IMR-90 (cell line): ENCODE results near the gene ITIH5. TPM values are rescaled to one million over a fixed set of nuclear protein-coding genes. Genes with fewer than 3 reads are reported as not detected.

ENCODE experiments used
- ATAC-seq: fragments of 200-7000 bp; cut with Tn5 transposase; 2 replicates; pipeline ENCODE4 v1.9.1; 2020; ENCODE audit warnings: low read depth, mild to moderate bottlenecking, moderate library complexity
- BruUV-seq: library from RNA; stranded (reverse); fragments of 400-500 nt; replicated peaks from 2 replicates; lab custom pipeline; 2021; lab: Mats Ljungman, UMichigan
- CTCF ChIA-PET: fragments of 300-600 bp; formaldehyde crosslinking; extraction: SDS; loops from one replicate; lab custom pipeline; 2021; ENCODE audit warnings: antibody characterized with exemption; lab: Yijun Ruan, JAX
- POLR2A ChIA-PET: fragments of 300-600 bp; sonication (Branson Sonifier 250); formaldehyde crosslinking; loops from one replicate; lab custom pipeline; 2022; ENCODE audit warnings: antibody characterized with exemption; ENCODE audit not compliant: unreplicated experiment; lab: Charles Lee
- DNase-seq: peaks from one replicate; pipeline ENCODE4 v3.0.0; 2013
- H2AFZ ChIP-seq: replicated peaks from 2 replicates; pipeline ENCODE3; 2013; ENCODE audit warnings: low read length, mild to moderate bottlenecking; ENCODE audit not compliant: poor library complexity
- H2AK5ac ChIP-seq: 2 replicates; pipeline ENCODE4 v1.6.1; 2013; ENCODE audit warnings: low read depth, low read length, inconsistent platforms
- H2AK9ac ChIP-seq: replicated peaks from 2 replicates; pipeline ENCODE3; 2013; ENCODE audit warnings: mild to moderate bottlenecking, low read depth, low read length, moderate library complexity; ENCODE audit not compliant: poor library complexity
- H2BK120ac ChIP-seq: 2 replicates; pipeline ENCODE4 v1.6.1; 2013; ENCODE audit warnings: low read depth, low read length, inconsistent platforms
- H2BK15ac ChIP-seq: 3 replicates; pipeline ENCODE4 v1.6.1; 2013; ENCODE audit warnings: low read depth, low read length, inconsistent platforms
- H2BK20ac ChIP-seq: 2 replicates; pipeline ENCODE4 v1.6.1; 2013; ENCODE audit warnings: low read depth, mild to moderate bottlenecking, inconsistent platforms, low read length, moderate library complexity
- H2BK5ac ChIP-seq: 2 replicates; pipeline ENCODE4 v1.6.1; 2013; ENCODE audit warnings: mild to moderate bottlenecking, low read depth, low read length, inconsistent platforms; ENCODE audit not compliant: poor library complexity, severe bottlenecking
- H3K14ac ChIP-seq: replicated peaks from 2 replicates; pipeline ENCODE4 v1.6.1; 2013; ENCODE audit warnings: low read depth, low read length, inconsistent platforms
- H3K18ac ChIP-seq: 2 replicates; pipeline ENCODE4 v1.6.1; 2013; ENCODE audit warnings: low read depth, low read length, control low read depth
- H3K23ac ChIP-seq: 2 replicates; pipeline ENCODE4 v1.6.1; 2013; ENCODE audit warnings: low read depth, low read length, inconsistent platforms
- H3K27ac ChIP-seq: 2 replicates; pipeline ENCODE4 v1.5.1; 2013; ENCODE audit warnings: mild to moderate bottlenecking, control low read depth, low read length; ENCODE audit not compliant: insufficient read depth
- H3K27me3 ChIP-seq: 2 replicates; pipeline ENCODE4 v1.6.1; 2013; ENCODE audit warnings: low read length; ENCODE audit not compliant: control insufficient read depth, insufficient read depth
- H3K36me3 ChIP-seq: 2 replicates; pipeline ENCODE4 v1.6.1; 2013; ENCODE audit warnings: low read length, mixed read lengths; ENCODE audit not compliant: control insufficient read depth, insufficient read depth
- H3K4ac ChIP-seq: 2 replicates; pipeline ENCODE4 v1.6.1; 2013; ENCODE audit warnings: low read depth, low read length, inconsistent platforms
- H3K4me1 ChIP-seq: 2 replicates; pipeline ENCODE4 v1.6.1; 2013; ENCODE audit warnings: low read length, mixed read lengths; ENCODE audit not compliant: control insufficient read depth, insufficient read depth
- H3K4me2 ChIP-seq: 2 replicates; pipeline ENCODE4 v1.6.1; 2013; ENCODE audit warnings: low read depth, mild to moderate bottlenecking, control low read depth, low read length, moderate library complexity
- H3K4me3 ChIP-seq: 2 replicates; pipeline ENCODE4 v1.5.1; 2013; ENCODE audit warnings: low read depth, mild to moderate bottlenecking, control low read depth, low read length, moderate library complexity; ENCODE audit not compliant: insufficient read depth
- H3K56ac ChIP-seq: 2 replicates; pipeline ENCODE4 v1.6.1; 2013; ENCODE audit warnings: low read length, inconsistent platforms; ENCODE audit not compliant: insufficient read depth; ENCODE audit errors: extremely low read depth
- H3K79me1 ChIP-seq, 2 experiments: 2 replicates each; pipeline ENCODE4 v1.6.1; 2013; ENCODE audit warnings: low read length in 2 of 2, inconsistent platforms in 1 of 2, low read depth in 1 of 2
- H3K9ac ChIP-seq: 2 replicates; pipeline ENCODE4 v1.6.1; 2013; ENCODE audit warnings: low read depth, low read length, control low read depth
- H3K9me1 ChIP-seq: 2 replicates; pipeline ENCODE4 v1.6.1; 2013; ENCODE audit warnings: low read length, inconsistent platforms; ENCODE audit not compliant: insufficient read depth
- H3K9me3 ChIP-seq: 2 replicates; pipeline ENCODE4 v1.6.1; 2013; ENCODE audit warnings: low read length; ENCODE audit not compliant: control insufficient read depth, insufficient read depth
- H4K20me1 ChIP-seq: 2 replicates; pipeline ENCODE4 v1.6.1; 2013; ENCODE audit warnings: low read length, inconsistent platforms; ENCODE audit not compliant: insufficient read depth
- H4K5ac ChIP-seq: 2 replicates; pipeline ENCODE4 v1.6.1; 2013; ENCODE audit warnings: mild to moderate bottlenecking, low read depth, low read length, control low read depth
- H4K8ac ChIP-seq, 2 experiments: 2 replicates each; pipeline ENCODE4 v1.6.1; 2013; ENCODE audit warnings: low read depth in 2 of 2, low read length in 2 of 2, control low read depth in 1 of 2, inconsistent platforms in 1 of 2
- H4K91ac ChIP-seq: 2 replicates; pipeline ENCODE4 v1.6.1; 2013; ENCODE audit warnings: low read depth, low read length, inconsistent platforms; ENCODE audit not compliant: insufficient read depth
- BHLHE40 ChIP-seq: fragments of 150-350 bp; IDR thresholded peaks from 2 replicates; pipeline ENCODE4 v1.6.1; 2016; ENCODE audit warnings: mild to moderate bottlenecking, low read depth, low read length
- CEBPB ChIP-seq: IDR thresholded peaks from 2 replicates; pipeline ENCODE4 v1.6.1; 2012; ENCODE audit warnings: low read depth, low read length, improper control_type of control experiment
- CHD1 ChIP-seq: IDR thresholded peaks from 2 replicates; pipeline ENCODE4 v1.6.1; 2012; ENCODE audit warnings: low read depth, low read length, improper control_type of control experiment
- FOS ChIP-seq: fragments of 150-350 bp; IDR thresholded peaks from 2 replicates; pipeline ENCODE4 v1.6.1; 2016; ENCODE audit warnings: low read depth, low read length
- MAFK ChIP-seq: IDR thresholded peaks from 2 replicates; pipeline ENCODE4 v1.6.1; 2012; ENCODE audit warnings: low read depth, low read length, improper control_type of control experiment
- MAZ ChIP-seq: IDR thresholded peaks from 2 replicates; pipeline ENCODE4 v1.6.1; 2012; ENCODE audit warnings: low read depth, mild to moderate bottlenecking, low read length, improper control_type of control experiment, moderate library complexity, borderline replicate concordance
- MXI1 ChIP-seq: IDR thresholded peaks from 2 replicates; pipeline ENCODE4 v1.6.1; 2012; ENCODE audit warnings: low read depth, mild to moderate bottlenecking, low read length, moderate library complexity, borderline replicate concordance
- NFE2L2 ChIP-seq: fragments of 150-350 bp; IDR thresholded peaks from 2 replicates; pipeline ENCODE4 v1.6.1; 2016; ENCODE audit warnings: low read depth, mild to moderate bottlenecking, low read length
- POLR2A ChIP-seq: IDR thresholded peaks from 2 replicates; pipeline ENCODE4 v1.6.1; 2012; ENCODE audit warnings: mild to moderate bottlenecking, low read depth, low read length
- RAD21 ChIP-seq: IDR thresholded peaks from 2 replicates; pipeline ENCODE4 v1.6.1; 2012; ENCODE audit warnings: low read length, improper control_type of control experiment
- RCOR1 ChIP-seq: IDR thresholded peaks from 2 replicates; pipeline ENCODE4 v1.6.1; 2012; ENCODE audit warnings: mild to moderate bottlenecking, low read length, improper control_type of control experiment; ENCODE audit not compliant: insufficient replicate concordance
- RFX5 ChIP-seq: IDR thresholded peaks from 2 replicates; pipeline ENCODE4 v1.8.0; 2012; ENCODE audit warnings: low read depth, mild to moderate bottlenecking, low read length, moderate library complexity
- SMC3 ChIP-seq: fragments of 150-350 bp; IDR thresholded peaks from 2 replicates; pipeline ENCODE4 v1.6.1; 2016; ENCODE audit warnings: low read depth, mild to moderate bottlenecking, antibody characterized with exemption, low read length, moderate library complexity
- WGBS, 2 experiments: methylation state at CpG; one replicate each; pipeline versions ENCODE4 v1.1.5 to v1.1.7; 2013; ENCODE audit warnings: missing lambda C conversion rate in 2 of 2; ENCODE audit not compliant: insufficient read length in 1 of 2; ENCODE audit errors: extremely low coverage in 2 of 2; 5-methylcytosine and 5-hydroxymethylcytosine counted together
- dilution Hi-C: fragments of 300-500 bp; cut with HindIII; formaldehyde crosslinking; loops from one replicate; pipeline ENCODE4 v1.14.3; 2018; ENCODE audit warnings: low sequenced_read_pairs; ENCODE audit not compliant: unreplicated experiment
- in situ Hi-C: fragments of 300-500 bp; cut with MboI; formaldehyde crosslinking; loops from 3 replicates; pipeline ENCODE4 v1.14.3; 2019; ENCODE audit warnings: low sequenced_read_pairs, inconsistent platforms, mixed read lengths
- intact Hi-C: fragments of 100-400 bp; cut with micrococcal nuclease; formaldehyde crosslinking; loops from 2 replicates; pipeline ENCODE4 v1.10.0; 2022
- polyA plus RNA-seq, 3 experiments: library from polyadenylated mRNA; depleted of rRNA; stranded (reverse); fragments of >200 nt; gene quantifications; 2 replicates each; pipeline ENCODE4 v1.2.3, GENCODE V29; 2012; ENCODE audit warnings: low replicate concordance in 1 of 3
- total RNA-seq: library from RNA; depleted of rRNA; stranded (reverse); fragments of >200 nt; gene quantifications from 2 replicates; pipeline ENCODE4 v1.2.3, GENCODE V29; 2012
- TF ChIP-seq, protein P1 (sequence below): conservative IDR thresholded peaks from 2 replicates; pipeline ENCODE4 v1.5.1; 2012; ENCODE audit warnings: mild to moderate bottlenecking, low read depth, low read length, improper control_type of control experiment
- TF ChIP-seq, protein P2 (sequence below): fragments of 150-350 bp; IDR thresholded peaks from 2 replicates; pipeline ENCODE4 v1.6.1; 2016; ENCODE audit warnings: low read depth, mild to moderate bottlenecking, low read length, moderate library complexity, borderline replicate concordance
- TF ChIP-seq, protein P3 (sequence below): fragments of 150-350 bp; IDR thresholded peaks from 2 replicates; pipeline ENCODE4 v1.6.1; 2017; ENCODE audit warnings: mild to moderate bottlenecking, antibody characterized with exemption, low read length, low read depth

Gene ITIH5
- total and polyA plus RNA-seq, 2 of the 4 experiments (the other 2 are of a cell fraction), result under 0.01 to 0.07 TPM

DNA sequence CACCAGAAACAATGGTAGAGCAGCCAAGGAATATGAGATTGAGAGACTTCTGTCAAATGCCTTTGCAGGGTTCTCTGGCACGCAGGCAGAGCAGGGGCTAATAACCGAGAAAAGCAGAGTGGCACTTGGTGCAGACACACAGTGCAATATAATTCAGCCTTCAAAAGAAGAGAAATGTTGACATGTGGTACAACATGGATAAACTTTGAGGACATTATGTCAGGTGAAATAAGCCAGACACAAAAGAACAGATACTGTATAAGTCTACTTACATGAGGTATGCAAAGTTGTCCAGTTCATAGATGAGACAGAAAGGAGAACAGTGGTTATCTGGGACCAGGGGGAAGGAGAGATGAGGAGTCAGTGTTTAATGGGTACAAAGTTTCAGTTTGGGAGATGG is 41.8 kb downstream of the ITIH5 start:
- WGBS, 2 experiments, result 65% methylated on average over 2 of the region's 2 CpGs; no CpG with 5 or more reads in 1 of the 2 experiments
- 0 out of 2 replicates have a peak, but pooled peaks cover 3% of the 10 kb centered on the region for H3K9me3 ChIP-seq
- intact Hi-C loops, result no loop called here
- H2AK5ac ChIP-seq, result no peak overlapping the region
- POLR2A ChIA-PET, result no interaction called here
- no peaks in the 10 kb centered on the region for H3K79me1 ChIP-seq
- H3K4me2 ChIP-seq, result no peak overlapping the region
- TF ChIP-seq CEBPB (no peak), MXI1 (no peak), RCOR1 (no peak), FOS (no peak), RAD21 (no peak), POLR2A (no peak), CHD1 (no peak), MAFK (no peak), NFE2L2 (no peak), MAZ (no peak), BHLHE40 (no peak), RFX5 (no peak), SMC3 (no peak)
- TF ChIP-seq, protein P1, sequence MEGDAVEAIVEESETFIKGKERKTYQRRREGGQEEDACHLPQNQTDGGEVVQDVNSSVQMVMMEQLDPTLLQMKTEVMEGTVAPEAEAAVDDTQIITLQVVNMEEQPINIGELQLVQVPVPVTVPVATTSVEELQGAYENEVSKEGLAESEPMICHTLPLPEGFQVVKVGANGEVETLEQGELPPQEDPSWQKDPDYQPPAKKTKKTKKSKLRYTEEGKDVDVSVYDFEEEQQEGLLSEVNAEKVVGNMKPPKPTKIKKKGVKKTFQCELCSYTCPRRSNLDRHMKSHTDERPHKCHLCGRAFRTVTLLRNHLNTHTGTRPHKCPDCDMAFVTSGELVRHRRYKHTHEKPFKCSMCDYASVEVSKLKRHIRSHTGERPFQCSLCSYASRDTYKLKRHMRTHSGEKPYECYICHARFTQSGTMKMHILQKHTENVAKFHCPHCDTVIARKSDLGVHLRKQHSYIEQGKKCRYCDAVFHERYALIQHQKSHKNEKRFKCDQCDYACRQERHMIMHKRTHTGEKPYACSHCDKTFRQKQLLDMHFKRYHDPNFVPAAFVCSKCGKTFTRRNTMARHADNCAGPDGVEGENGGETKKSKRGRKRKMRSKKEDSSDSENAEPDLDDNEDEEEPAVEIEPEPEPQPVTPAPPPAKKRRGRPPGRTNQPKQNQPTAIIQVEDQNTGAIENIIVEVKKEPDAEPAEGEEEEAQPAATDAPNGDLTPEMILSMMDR, result no peak
- TF ChIP-seq, protein P2, sequence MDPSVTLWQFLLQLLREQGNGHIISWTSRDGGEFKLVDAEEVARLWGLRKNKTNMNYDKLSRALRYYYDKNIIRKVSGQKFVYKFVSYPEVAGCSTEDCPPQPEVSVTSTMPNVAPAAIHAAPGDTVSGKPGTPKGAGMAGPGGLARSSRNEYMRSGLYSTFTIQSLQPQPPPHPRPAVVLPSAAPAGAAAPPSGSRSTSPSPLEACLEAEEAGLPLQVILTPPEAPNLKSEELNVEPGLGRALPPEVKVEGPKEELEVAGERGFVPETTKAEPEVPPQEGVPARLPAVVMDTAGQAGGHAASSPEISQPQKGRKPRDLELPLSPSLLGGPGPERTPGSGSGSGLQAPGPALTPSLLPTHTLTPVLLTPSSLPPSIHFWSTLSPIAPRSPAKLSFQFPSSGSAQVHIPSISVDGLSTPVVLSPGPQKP, result no peak
- TF ChIP-seq, protein P3, sequence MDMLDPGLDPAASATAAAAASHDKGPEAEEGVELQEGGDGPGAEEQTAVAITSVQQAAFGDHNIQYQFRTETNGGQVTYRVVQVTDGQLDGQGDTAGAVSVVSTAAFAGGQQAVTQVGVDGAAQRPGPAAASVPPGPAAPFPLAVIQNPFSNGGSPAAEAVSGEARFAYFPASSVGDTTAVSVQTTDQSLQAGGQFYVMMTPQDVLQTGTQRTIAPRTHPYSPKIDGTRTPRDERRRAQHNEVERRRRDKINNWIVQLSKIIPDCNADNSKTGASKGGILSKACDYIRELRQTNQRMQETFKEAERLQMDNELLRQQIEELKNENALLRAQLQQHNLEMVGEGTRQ, result no peak
- no peak overlapping the region for H3K23ac ChIP-seq
- DNase-seq (no peak), ATAC-seq (no peak)
- no peak overlapping the region for H3K9ac ChIP-seq
- no TSS peak for BruUV-seq
- H4K8ac ChIP-seq, result no peak overlapping the region
- H4K20me1 ChIP-seq, result no peaks in the 10 kb centered on the region
- H3K27me3 ChIP-seq, result no peaks in the 10 kb centered on the region
- dilution Hi-C loops, result no loop called here
- no peak overlapping the region for H3K4me3 ChIP-seq
- no peak overlapping the region for H2AFZ ChIP-seq
- H2BK15ac ChIP-seq, result no peak overlapping the region
- no peak overlapping the region for H2BK5ac ChIP-seq
- no peak overlapping the region for H3K27ac ChIP-seq
- H3K56ac ChIP-seq, result no peak overlapping the region
- H4K5ac ChIP-seq, result no peak overlapping the region
- no peak overlapping the region for H4K91ac ChIP-seq
- no peak overlapping the region for H2AK9ac ChIP-seq
- in situ Hi-C loops, result no loop called here
- no peaks in the 10 kb centered on the region for H3K36me3 ChIP-seq
- no peak overlapping the region for H3K4ac ChIP-seq
- H3K18ac ChIP-seq, result no peak overlapping the region
- H3K9me1 ChIP-seq, result no peaks in the 10 kb centered on the region
- CTCF ChIA-PET, result interaction anchor here (0.7 kb wide), 1 partner anchor 102 kb away, joined by 3 read pairs; no protein-coding TSS in a partner anchor
- no peaks in the 10 kb centered on the region for H3K4me1 ChIP-seq
- no peak overlapping the region for H2BK20ac ChIP-seq
- no peak overlapping the region for H2BK120ac ChIP-seq
- H3K14ac ChIP-seq, result no peak overlapping the region
